GM19023 (cell line): ENCODE data around the gene MTHFR.

ENCODE experiments used
- ATAC-seq: cut with Tn5 transposase; IDR thresholded peaks from one replicate; pipeline ENCODE4 v1.9.1; 2021; ENCODE audit warnings: mild to moderate bottlenecking, moderate library complexity; ENCODE audit not compliant: unreplicated experiment

Gene MTHFR

GRCh38 chr1:11736746-11737639 lies 68.8 kb downstream of the MTHFR start:
- no peak for ATAC-seq

- peak; percentile 85 for ATAC-seq
Observed at GRCh38 chr1:11735854-11736745, 69.7 kb downstream of the MTHFR start, which contains the start of gene AGTRAP. Gene AGTRAP, plus strand, starts transcription at chr1:11736136. Its CDS starts 73 bp downstream, at chr1:11736209.
